ENCODE data around the gene RASGEF1C.

Gene RASGEF1C

DNA sequence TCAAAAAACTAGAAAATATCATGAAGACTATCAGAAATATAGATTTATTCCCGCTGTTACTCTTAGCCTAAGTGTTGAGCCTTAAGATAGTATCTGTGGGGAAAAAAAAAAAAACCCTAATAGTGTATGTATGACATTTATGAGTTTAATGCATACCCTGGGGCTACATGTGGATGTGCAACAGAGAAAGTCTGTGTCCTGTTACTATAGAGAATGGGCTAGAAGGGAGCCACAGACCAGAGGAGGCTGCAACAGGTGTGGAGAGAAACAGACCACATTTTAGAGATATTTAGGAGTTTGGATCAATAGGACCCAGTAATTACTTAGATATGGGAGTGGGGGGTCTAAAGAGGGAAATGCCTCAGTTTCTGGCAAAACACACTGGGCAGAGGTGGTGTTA is 152.9 kb downstream of the RASGEF1C start:
- Histone ChIP-seq H3K27me3 (ENCODE audit: insufficient read depth, poor library complexity, severe bottlenecking) (no peaks in the 10 kb centered on the region), H3K4me3 (replicated peaks; ENCODE audit: insufficient read depth, low read length) (no peak overlapping the region), H3K27ac (replicated peaks) (no peak overlapping the region)
- no peak for TF ChIP-seq SPI1 (IDR thresholded peaks at IDR 0.05; ENCODE audit: borderline replicate concordance, low read depth)
- no peak for DNase-seq (ENCODE audit: low read depth in 1 of 2, low spot score in 1 of 2)

DNA sequence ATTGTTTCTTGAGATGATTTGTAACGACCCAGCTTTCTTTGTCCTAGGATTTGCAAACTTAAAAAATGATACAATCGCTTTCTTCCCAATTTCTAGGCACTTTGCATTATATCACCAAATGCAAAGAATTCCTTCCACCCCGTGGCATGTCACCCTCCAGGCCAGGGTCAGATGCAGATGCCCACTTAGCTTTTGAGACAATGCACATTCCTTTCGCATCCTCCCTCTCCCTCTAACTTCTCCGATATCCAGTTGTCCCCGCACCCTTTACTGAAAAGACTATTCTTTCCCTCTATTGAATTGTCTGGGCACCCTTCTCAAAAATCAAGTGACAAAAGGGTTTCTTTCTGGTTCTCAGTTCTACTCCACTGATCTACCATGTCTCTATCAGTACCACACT is 154.8 kb downstream of the RASGEF1C start:
- TF ChIP-seq GABPA (IDR thresholded peaks at IDR 0.05; ENCODE audit: low read depth): no peak
- TF ChIP-seq SPI1 (IDR thresholded peaks at IDR 0.05; ENCODE audit: borderline replicate concordance, low read depth): no peak
- no peaks in the 10 kb centered on the region for H3K27me3 ChIP-seq (ENCODE audit: insufficient read depth, poor library complexity, severe bottlenecking)
- no peak overlapping the region for H3K4me3 ChIP-seq (replicated peaks; ENCODE audit: insufficient read depth, low read length)
- H3K27ac ChIP-seq (replicated peaks): no peak overlapping the region
- DNase-seq (ENCODE audit: low read depth in 1 of 2, low spot score in 1 of 2): no peak

DNA sequence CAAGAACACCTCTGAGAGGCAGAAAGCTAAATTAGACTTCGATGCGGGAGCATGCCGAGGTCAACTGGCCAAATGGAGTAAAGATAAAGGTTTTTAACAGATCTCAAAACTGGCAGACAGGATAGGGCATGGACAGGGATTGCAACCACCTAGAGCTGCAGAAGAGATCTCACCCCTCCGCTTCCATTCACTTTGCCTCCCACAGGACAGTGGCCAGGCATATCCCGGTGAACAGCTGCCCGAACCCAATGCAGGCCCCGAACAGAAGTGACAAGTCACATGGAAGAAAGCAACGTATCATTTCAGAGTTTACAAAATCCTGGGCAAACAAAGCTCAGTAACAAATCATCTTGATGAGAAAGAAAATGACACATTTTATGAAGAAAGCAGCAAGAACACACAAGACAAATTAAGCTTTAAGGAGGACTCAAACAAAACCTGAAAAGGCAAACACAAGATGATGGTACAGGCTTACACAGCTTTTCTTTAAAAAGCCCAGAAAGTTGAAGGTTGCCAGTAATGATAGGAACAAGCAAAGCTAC is 155.9 kb downstream of the RASGEF1C start:
- TF ChIP-seq GABPA (IDR thresholded peaks at IDR 0.05; ENCODE audit: low read depth): no peak
- TF ChIP-seq, protein P1, sequence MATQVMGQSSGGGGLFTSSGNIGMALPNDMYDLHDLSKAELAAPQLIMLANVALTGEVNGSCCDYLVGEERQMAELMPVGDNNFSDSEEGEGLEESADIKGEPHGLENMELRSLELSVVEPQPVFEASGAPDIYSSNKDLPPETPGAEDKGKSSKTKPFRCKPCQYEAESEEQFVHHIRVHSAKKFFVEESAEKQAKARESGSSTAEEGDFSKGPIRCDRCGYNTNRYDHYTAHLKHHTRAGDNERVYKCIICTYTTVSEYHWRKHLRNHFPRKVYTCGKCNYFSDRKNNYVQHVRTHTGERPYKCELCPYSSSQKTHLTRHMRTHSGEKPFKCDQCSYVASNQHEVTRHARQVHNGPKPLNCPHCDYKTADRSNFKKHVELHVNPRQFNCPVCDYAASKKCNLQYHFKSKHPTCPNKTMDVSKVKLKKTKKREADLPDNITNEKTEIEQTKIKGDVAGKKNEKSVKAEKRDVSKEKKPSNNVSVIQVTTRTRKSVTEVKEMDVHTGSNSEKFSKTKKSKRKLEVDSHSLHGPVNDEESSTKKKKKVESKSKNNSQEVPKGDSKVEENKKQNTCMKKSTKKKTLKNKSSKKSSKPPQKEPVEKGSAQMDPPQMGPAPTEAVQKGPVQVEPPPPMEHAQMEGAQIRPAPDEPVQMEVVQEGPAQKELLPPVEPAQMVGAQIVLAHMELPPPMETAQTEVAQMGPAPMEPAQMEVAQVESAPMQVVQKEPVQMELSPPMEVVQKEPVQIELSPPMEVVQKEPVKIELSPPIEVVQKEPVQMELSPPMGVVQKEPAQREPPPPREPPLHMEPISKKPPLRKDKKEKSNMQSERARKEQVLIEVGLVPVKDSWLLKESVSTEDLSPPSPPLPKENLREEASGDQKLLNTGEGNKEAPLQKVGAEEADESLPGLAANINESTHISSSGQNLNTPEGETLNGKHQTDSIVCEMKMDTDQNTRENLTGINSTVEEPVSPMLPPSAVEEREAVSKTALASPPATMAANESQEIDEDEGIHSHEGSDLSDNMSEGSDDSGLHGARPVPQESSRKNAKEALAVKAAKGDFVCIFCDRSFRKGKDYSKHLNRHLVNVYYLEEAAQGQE (IDR thresholded peaks at IDR 0.05; ENCODE audit: insufficient replicate concordance, low read depth): no peak
- TF ChIP-seq, protein P2, sequence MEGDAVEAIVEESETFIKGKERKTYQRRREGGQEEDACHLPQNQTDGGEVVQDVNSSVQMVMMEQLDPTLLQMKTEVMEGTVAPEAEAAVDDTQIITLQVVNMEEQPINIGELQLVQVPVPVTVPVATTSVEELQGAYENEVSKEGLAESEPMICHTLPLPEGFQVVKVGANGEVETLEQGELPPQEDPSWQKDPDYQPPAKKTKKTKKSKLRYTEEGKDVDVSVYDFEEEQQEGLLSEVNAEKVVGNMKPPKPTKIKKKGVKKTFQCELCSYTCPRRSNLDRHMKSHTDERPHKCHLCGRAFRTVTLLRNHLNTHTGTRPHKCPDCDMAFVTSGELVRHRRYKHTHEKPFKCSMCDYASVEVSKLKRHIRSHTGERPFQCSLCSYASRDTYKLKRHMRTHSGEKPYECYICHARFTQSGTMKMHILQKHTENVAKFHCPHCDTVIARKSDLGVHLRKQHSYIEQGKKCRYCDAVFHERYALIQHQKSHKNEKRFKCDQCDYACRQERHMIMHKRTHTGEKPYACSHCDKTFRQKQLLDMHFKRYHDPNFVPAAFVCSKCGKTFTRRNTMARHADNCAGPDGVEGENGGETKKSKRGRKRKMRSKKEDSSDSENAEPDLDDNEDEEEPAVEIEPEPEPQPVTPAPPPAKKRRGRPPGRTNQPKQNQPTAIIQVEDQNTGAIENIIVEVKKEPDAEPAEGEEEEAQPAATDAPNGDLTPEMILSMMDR (IDR thresholded peaks at IDR 0.05; ENCODE audit: insufficient read depth, low read length): no peak
- Histone ChIP-seq H3K4me3 (replicated peaks; ENCODE audit: insufficient read depth, low read length) (no peak overlapping the region), H3K27me3 (ENCODE audit: insufficient read depth, poor library complexity, severe bottlenecking) (no peaks in the 10 kb centered on the region), H3K27ac (replicated peaks) (no peak overlapping the region)
- no peak for DNase-seq (ENCODE audit: low read depth in 1 of 2, low spot score in 1 of 2)

DNA sequence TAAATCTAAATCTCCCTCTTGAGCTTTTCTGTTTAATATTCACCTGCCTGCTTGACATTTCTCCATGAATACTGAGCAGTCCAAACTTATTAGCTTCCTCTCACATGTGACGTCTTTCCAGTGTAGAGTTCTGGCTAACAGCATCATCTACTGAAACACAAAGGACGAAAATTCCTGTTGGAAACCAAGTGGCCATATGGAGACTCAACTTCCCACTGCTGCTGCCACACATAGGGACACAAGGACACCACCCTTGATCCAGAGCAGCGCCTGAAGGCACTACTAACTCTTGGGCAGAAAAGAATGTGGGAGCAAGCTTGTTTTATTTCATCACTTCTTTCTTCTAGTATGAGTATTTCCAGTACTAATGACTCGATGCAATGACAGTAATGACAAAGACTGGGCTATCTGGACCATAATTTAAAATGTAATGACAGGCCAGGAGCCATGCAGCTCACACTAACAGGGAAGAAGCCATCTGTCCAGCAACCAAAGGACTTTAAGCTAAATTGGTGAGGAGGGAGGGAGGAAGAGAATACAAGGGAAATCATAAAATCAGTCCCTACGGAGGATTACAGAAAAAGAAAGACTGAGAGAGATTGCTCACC is 156.7 kb downstream of the RASGEF1C start:
- TF ChIP-seq, protein P1 (IDR thresholded peaks at IDR 0.05; ENCODE audit: insufficient replicate concordance, low read depth): no peak
- TF ChIP-seq SPI1 (IDR thresholded peaks at IDR 0.05; ENCODE audit: borderline replicate concordance, low read depth): no peak
- no peak for TF ChIP-seq GABPA (IDR thresholded peaks at IDR 0.05; ENCODE audit: low read depth)
- TF ChIP-seq, protein P2 (IDR thresholded peaks at IDR 0.05; ENCODE audit: insufficient read depth, low read length): no peak
- no peak for TF ChIP-seq POLR2AphosphoS5 (IDR thresholded peaks at IDR 0.05; ENCODE audit: low read depth)
- H3K27ac ChIP-seq (replicated peaks): no peak overlapping the region
- no peak overlapping the region for H3K4me3 ChIP-seq (replicated peaks; ENCODE audit: insufficient read depth, low read length)
- H3K27me3 ChIP-seq (ENCODE audit: insufficient read depth, poor library complexity, severe bottlenecking): no peaks in the 10 kb centered on the region
- DNase-seq (ENCODE audit: low read depth in 1 of 2, low spot score in 1 of 2): no peak

Measured in HL-60 (cell line).